H1 (cell line): ENCODE data around the gene USP13. TPM values are rescaled to one million over a fixed set of nuclear protein-coding genes. Genes with fewer than 3 reads are reported as not detected.

Experiments used
- CTCF ChIA-PET: fragments of 300-600 bp; sonication (Branson Sonifier 250); formaldehyde crosslinking; loops from one replicate; lab custom pipeline; 2021; ENCODE audit not compliant: partially characterized antibody; lab: Charles Lee
- POLR2A ChIA-PET: fragments of 300-600 bp; sonication (Branson Sonifier 250); formaldehyde crosslinking; loops from one replicate; lab custom pipeline; 2021; ENCODE audit warnings: inconsistent platforms; ENCODE audit not compliant: partially characterized antibody; lab: Charles Lee
- DNase-seq, 2 experiments: peaks; one replicate each; pipeline versions ENCODE4 v3.0.0 to v3.0.0-alpha.2; 2010 to 2022; ENCODE audit warnings: low spot score in 2 of 2, low read depth in 1 of 2, mixed read lengths in 1 of 2
- FAIRE-seq: peaks from 2 replicates; lab custom pipeline; 2011; peaks lifted over from hg19 to GRCh38; lab: Jason Lieb, UNC
- H2AFZ ChIP-seq: 2 replicates; pipeline ENCODE4 v1.8.1; 2012; ENCODE audit warnings: low read length, inconsistent platforms
- H2AK5ac ChIP-seq: 2 replicates; pipeline ENCODE4 v1.6.1; 2013; ENCODE audit warnings: low read depth, low read length
- H2BK120ac ChIP-seq: replicated peaks from 2 replicates; pipeline ENCODE3; 2013; ENCODE audit warnings: low read depth, low read length, inconsistent platforms
- H2BK12ac ChIP-seq: 2 replicates; pipeline ENCODE4 v1.6.1; 2013; ENCODE audit warnings: low read depth, low read length
- H2BK15ac ChIP-seq: 2 replicates; pipeline ENCODE4 v1.6.1; 2013; ENCODE audit warnings: low read length
- H2BK20ac ChIP-seq: 2 replicates; pipeline ENCODE4 v1.6.1; 2013; ENCODE audit warnings: low read length
- H2BK5ac ChIP-seq: 2 replicates; pipeline ENCODE4 v1.6.1; 2013; ENCODE audit warnings: low read depth, low read length
- H3K14ac ChIP-seq: 2 replicates; pipeline ENCODE4 v1.6.1; 2013; ENCODE audit warnings: inconsistent platforms; ENCODE audit not compliant: insufficient read length
- H3K18ac ChIP-seq: 2 replicates; pipeline ENCODE4 v1.6.1; 2013; ENCODE audit warnings: low read length; ENCODE audit errors: extremely low read depth
- H3K23ac ChIP-seq: 2 replicates; pipeline ENCODE4 v1.6.1; 2013; ENCODE audit warnings: inconsistent platforms; ENCODE audit not compliant: insufficient read length
- H3K23me2 ChIP-seq: 2 replicates; pipeline ENCODE4 v1.6.1; 2013; ENCODE audit warnings: low read depth, low read length
- H3K27ac ChIP-seq: 2 replicates; pipeline ENCODE4 v1.6.1; 2011; ENCODE audit warnings: low read depth, low read length, inconsistent platforms
- H3K27me3 ChIP-seq, 4 experiments: replicated peaks in 1 of 4; 1 replicate in 1 of 4; 2 replicates in 3 of 4; pipeline versions ENCODE4 v1.6.1 to v1.8.1; 2011 to 2013; ENCODE audit warnings: low read length in 3 of 4, mild to moderate bottlenecking in 3 of 4, inconsistent platforms in 2 of 4, mixed read lengths in 2 of 4, moderate library complexity in 1 of 4; ENCODE audit not compliant: control insufficient read depth in 3 of 4, insufficient read depth in 3 of 4; ENCODE audit errors: extremely low read depth in 1 of 4
- H3K36me3 ChIP-seq, 4 experiments: 2 replicates each; pipeline versions ENCODE4 v1.6.1 to v1.8.1; 2011 to 2013; ENCODE audit warnings: mild to moderate bottlenecking in 4 of 4, low read length in 3 of 4, moderate library complexity in 2 of 4, control low read depth in 1 of 4, inconsistent platforms in 1 of 4; ENCODE audit not compliant: insufficient read depth in 4 of 4, control insufficient read depth in 2 of 4
- H3K4ac ChIP-seq: replicated peaks from 2 replicates; pipeline ENCODE3; 2013; ENCODE audit warnings: low read length, low read depth, mixed read lengths, inconsistent platforms; ENCODE audit not compliant: insufficient read length
- H3K4me1 ChIP-seq, 4 experiments: replicated peaks in 1 of 4; 1 replicate in 1 of 4; 2 replicates in 3 of 4; pipeline versions ENCODE4 v1.6.1 to v1.8.1; 2011 to 2013; ENCODE audit warnings: low read length in 3 of 4, inconsistent platforms in 2 of 4, mixed read lengths in 1 of 4; ENCODE audit not compliant: insufficient read depth in 4 of 4, control insufficient read depth in 3 of 4
- H3K4me2 ChIP-seq, 2 experiments: 2 replicates each; pipeline versions ENCODE4 v1.6.1 to v1.8.1; 2011 to 2013; ENCODE audit warnings: low read depth in 2 of 2, low read length in 2 of 2, control low read depth in 1 of 2, inconsistent platforms in 1 of 2, mild to moderate bottlenecking in 1 of 2; ENCODE audit not compliant: insufficient read depth in 1 of 2
- H3K4me3 ChIP-seq, 4 experiments: fragments of 200-600, 300-600 bp in 1 of 4; sonication (generic), shearing (Covaris generic), sonication (Bioruptor Twin) in 1 of 4; 2 replicates each; pipeline versions ENCODE4 v1.5.1 to v1.8.1; 2011 to 2016; ENCODE audit warnings: low read length in 4 of 4, low read depth in 3 of 4, control low read depth in 2 of 4, inconsistent platforms in 2 of 4, mild to moderate bottlenecking in 2 of 4, mixed read lengths in 1 of 4, moderate library complexity in 1 of 4; ENCODE audit not compliant: insufficient read depth in 2 of 4; ENCODE audit errors: extremely low read depth in 1 of 4
- H3K56ac ChIP-seq: replicated peaks from 2 replicates; pipeline ENCODE3; 2013; ENCODE audit warnings: low read depth, mild to moderate bottlenecking, mixed read lengths, low read length, inconsistent platforms; ENCODE audit not compliant: insufficient read length
- H3K79me1 ChIP-seq: 2 replicates; pipeline ENCODE4 v1.6.1; 2013; ENCODE audit warnings: low read depth, low read length, control low read depth
- H3K79me2 ChIP-seq, 2 experiments: 2 replicates each; pipeline versions ENCODE4 v1.6.1 to v1.8.1; 2012 to 2013; ENCODE audit warnings: low read length in 2 of 2, mild to moderate bottlenecking in 2 of 2, inconsistent platforms in 1 of 2; ENCODE audit not compliant: insufficient read depth in 2 of 2, control insufficient read depth in 1 of 2
- H3K9ac ChIP-seq, 4 experiments: replicated peaks in 1 of 4; 1 replicate in 1 of 4; 2 replicates in 3 of 4; pipeline versions ENCODE4 v1.6.1 to v1.8.1; 2011 to 2013; ENCODE audit warnings: low read depth in 3 of 4, low read length in 3 of 4, control low read depth in 2 of 4, mild to moderate bottlenecking in 2 of 4, moderate library complexity in 2 of 4, inconsistent platforms in 1 of 4; ENCODE audit errors: extremely low read depth in 1 of 4
- H3K9me3 ChIP-seq, 2 experiments: 2 replicates each; pipeline versions ENCODE4 v1.6.1 to v1.8.1; 2012 to 2013; ENCODE audit warnings: mild to moderate bottlenecking in 2 of 2, moderate library complexity in 2 of 2, control low read depth in 1 of 2, inconsistent platforms in 1 of 2, low read depth in 1 of 2, low read length in 1 of 2, mixed read lengths in 1 of 2; ENCODE audit not compliant: insufficient read depth in 2 of 2
- H4K20me1 ChIP-seq, 2 experiments: replicated peaks in 1 of 2; 2 replicates each; pipeline versions ENCODE3 to v1.8.1; 2011 to 2013; ENCODE audit warnings: inconsistent platforms in 2 of 2, low read length in 2 of 2, mild to moderate bottlenecking in 1 of 2; ENCODE audit not compliant: insufficient read depth in 2 of 2, control insufficient read depth in 1 of 2
- H4K5ac ChIP-seq: 2 replicates; pipeline ENCODE4 v1.6.1; 2013; ENCODE audit warnings: low read length, low read depth, mixed read lengths, inconsistent platforms; ENCODE audit not compliant: insufficient read length
- H4K8ac ChIP-seq: 2 replicates; pipeline ENCODE4 v1.8.0; 2013; ENCODE audit warnings: mild to moderate bottlenecking, moderate library complexity, low read length, inconsistent platforms; ENCODE audit not compliant: insufficient read depth; ENCODE audit errors: extremely low read depth
- H4K91ac ChIP-seq: replicated peaks from 2 replicates; pipeline ENCODE3; 2013; ENCODE audit warnings: low read length, mixed read lengths, inconsistent platforms; ENCODE audit not compliant: insufficient read length
- BACH1 ChIP-seq: IDR thresholded peaks from 2 replicates; pipeline ENCODE4 v1.6.1; 2012; ENCODE audit warnings: low read length, improper control_type of control experiment
- CEBPB ChIP-seq: IDR thresholded peaks from 2 replicates; pipeline ENCODE4 v1.6.1; 2012; ENCODE audit warnings: low read depth, low read length
- CREB1 ChIP-seq: IDR thresholded peaks from 2 replicates; pipeline ENCODE4 v1.6.1; 2012; ENCODE audit warnings: inconsistent platforms
- POLR2AphosphoS5 ChIP-seq: IDR thresholded peaks from 2 replicates; pipeline ENCODE4 v1.6.1; 2011; ENCODE audit warnings: low read depth, low read length
- WGBS, 2 experiments: shearing (Covaris generic) in 1 of 2; methylation state at CpG; one replicate each; pipeline versions ENCODE4 v1.1.6 to v1.1.7; 2013 to 2015; ENCODE audit warnings: low lambda C conversion rate in 2 of 2, mixed read lengths in 2 of 2, inconsistent platforms in 1 of 2, low coverage in 1 of 2, missing lambda C conversion rate in 1 of 2; ENCODE audit not compliant: insufficient replicate concordance in 2 of 2, insufficient coverage in 1 of 2, insufficient read length in 1 of 2; ENCODE audit errors: extremely low coverage in 1 of 2, missing lambda C conversion rate in 1 of 2; 5-methylcytosine and 5-hydroxymethylcytosine counted together
- polyA plus RNA-seq, 7 experiments: library from polyadenylated mRNA; depleted of rRNA in 3 of 7; stranded (reverse) in 5 of 7; unstranded in 2 of 7; fragments of >200 nt in 5 of 7; fragments of 200-250 nt in 2 of 7; gene quantifications; 1 replicate in 5 of 7; 2 replicates in 1 of 7; 4 replicates in 1 of 7; pipeline versions ENCODE4 v1.2.1 to v1.2.3, GENCODE V29; 2011 to 2013; ENCODE audit warnings: missing spikeins in 2 of 7, mixed read lengths in 2 of 7
- total RNA-seq: library from RNA; stranded (reverse); fragmentation: NEBNext Ultra II Directional; extraction: Animal tissue kit (Norgen Biotek cat#: 25700); gene quantifications from 2 replicates; pipeline ENCODE4 v1.2.1, GENCODE V29; 2021

USP13 gene
- total and polyA plus RNA-seq, 2 of the 8 experiments (the other 6 are each of a cell fraction or from before 2014, with no cell fraction given), result 7.9 to 25.9 TPM

DNA sequence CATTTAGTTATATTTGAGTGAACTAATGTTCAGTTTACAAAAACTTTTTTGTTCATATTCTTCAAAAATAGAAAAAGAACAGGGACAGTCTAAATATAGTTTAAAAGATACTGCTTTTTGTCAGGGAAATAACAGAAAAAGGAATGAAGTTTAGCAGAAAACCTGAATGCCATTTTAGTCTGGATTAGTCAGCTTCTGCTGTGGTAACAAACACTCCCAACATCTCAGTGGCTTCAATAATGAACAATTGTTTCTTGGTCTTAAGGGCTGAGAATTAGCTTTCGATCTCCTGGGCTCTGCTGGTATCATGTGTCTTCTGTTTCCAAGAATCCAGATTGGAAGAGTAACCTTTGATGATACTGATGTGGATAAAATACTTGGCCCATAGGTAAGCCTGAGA lies 12.4 kb upstream of the USP13 start:
- no peaks in the 10 kb centered on the region for H3K27me3 ChIP-seq
- POLR2A ChIA-PET, result no interaction called here
- no peak overlapping the region for H3K4me2 ChIP-seq

More for the DNA sequence above, 12.4 kb upstream of the USP13 start:
- no peak overlapping the region for H2BK12ac ChIP-seq
- H2BK5ac ChIP-seq, result no peak overlapping the region
- H2BK15ac ChIP-seq, result no peak overlapping the region
- no peaks in the 10 kb centered on the region for H3K23me2 ChIP-seq
- H2BK120ac ChIP-seq, result no peak overlapping the region
- no peak overlapping the region for H4K8ac ChIP-seq
- H3K4ac ChIP-seq, result no peak overlapping the region
- H4K5ac ChIP-seq, result no peak overlapping the region
- H3K23ac ChIP-seq, result no peak overlapping the region
- CTCF ChIA-PET, result no interaction called here
- FAIRE-seq (no peak), DNase-seq (no peak)
- 92% methylated on average over 1 of the region's 1 CpG; no CpG with 5 or more reads in 1 of the 2 experiments for WGBS, 2 experiments
- no peak overlapping the region for H3K14ac ChIP-seq
- no peaks in the 10 kb centered on the region for H3K9me3 ChIP-seq
- H3K4me1 ChIP-seq, result peaks cover 0 to 3% (median 0%) of the 10 kb centered on the region in 4 experiments; a peak in 1 of 7 replicates
- no peak overlapping the region for H3K9ac ChIP-seq
- H3K56ac ChIP-seq, result no peak overlapping the region
- H3K79me1 ChIP-seq, result no peaks in the 10 kb centered on the region
- H4K91ac ChIP-seq, result no peak overlapping the region
- no peak overlapping the region for H2BK20ac ChIP-seq
- TF ChIP-seq CEBPB (no peak), POLR2AphosphoS5 (no peak), CREB1 (no peak), BACH1 (no peak)
- no peak overlapping the region for H2AK5ac ChIP-seq
- no peak overlapping the region for H2AFZ ChIP-seq
- H3K27ac ChIP-seq, result no peak overlapping the region
- H3K36me3 ChIP-seq, result no peaks in the 10 kb centered on the region
- H4K20me1 ChIP-seq, result no peaks in the 10 kb centered on the region
- H3K79me2 ChIP-seq, result no peaks in the 10 kb centered on the region
- H3K18ac ChIP-seq, result no peak overlapping the region
- H3K4me3 ChIP-seq, result no peak overlapping the region
